Glomerular visceral epithelial cell (primary cell): ENCODE results near the gene DCXR.

Experiments used
- DNase-seq: peaks from one replicate; pipeline ENCODE4 v3.0.0-alpha.2; 2016; ENCODE audit errors: extremely low spot score

DCXR gene

GRCh38 chr17:81998691-81999438 is 38.6 kb downstream of the DCXR start:
- DNase-seq = no peak

- DNase-seq = no peak
These were observed 39.3 kb downstream of the DCXR start for GRCh38 chr17:81998212-81998611.

- DNase-seq = no peak
These were observed 40.6 kb downstream of the DCXR start for GRCh38 chr17:81996757-81997441.

- DNase-seq = no peak
These were observed 41.2 kb downstream of the DCXR start for GRCh38 chr17:81996232-81996756.

- DNase-seq = no peak
These were observed 41.9 kb downstream of the DCXR start for GRCh38 chr17:81995463-81996231.

GRCh38 chr17:81994593-81995462 is 42.7 kb downstream of the DCXR start:
- DNase-seq = no peak

- DNase-seq = no peak
These were observed 43.5 kb downstream of the DCXR start for GRCh38 chr17:81993729-81994592.

- DNase-seq = no peak
These were observed 45.0 kb downstream of the DCXR start for GRCh38 chr17:81992306-81993102.

GRCh38 chr17:81991684-81992305 is 45.7 kb downstream of the DCXR start:
- DNase-seq = peak; percentile 90

- DNase-seq = no peak
These were observed 46.4 kb downstream of the DCXR start for GRCh38 chr17:81990836-81991683.

- DNase-seq = no peak
These were observed 50.2 kb downstream of the DCXR start for GRCh38 chr17:81987161-81987770.

GRCh38 chr17:81986606-81987005 is 50.9 kb downstream of the DCXR start:
- DNase-seq = no peak
